HG03025 (cell line): Measurements from ENCODE around the gene SPIRE2.
"Not testable (repeated sequence)": the region's sequence is repeated elsewhere in the genome, so short reads cannot be mapped to it uniquely, and the experiment has no call there.

Experiments
- ATAC-seq: cut with Tn5 transposase; IDR thresholded peaks from one replicate; pipeline ENCODE4 v1.9.1; 2021; ENCODE audit warnings: mild to moderate bottlenecking, moderate library complexity; ENCODE audit not compliant: unreplicated experiment, low FRiP score

SPIRE2 gene

GRCh38 chr16:89808475-89808874, 19.8 kb upstream of the SPIRE2 start:
- ATAC-seq = no peak

GRCh38 chr16:89811321-89811720, 17.0 kb upstream of the SPIRE2 start:
- ATAC-seq = no peak

- peak; percentile 29 for ATAC-seq
These were observed 12.5 kb upstream of the SPIRE2 start for GRCh38 chr16:89815639-89816348.

GRCh38 chr16:89818851-89819403, 9.3 kb upstream of the SPIRE2 start:
- not testable (repeated sequence) for ATAC-seq

GRCh38 chr16:89819448-89819847, 8.8 kb upstream of the SPIRE2 start:
- ATAC-seq = not testable (repeated sequence)

- ATAC-seq = no peak
These were observed 6.7 kb upstream of the SPIRE2 start for GRCh38 chr16:89821438-89822187.

- ATAC-seq = no peak
These were observed 5.8 kb upstream of the SPIRE2 start for GRCh38 chr16:89822188-89823086.

GRCh38 chr16:89823087-89823823, 5.0 kb upstream of the SPIRE2 start:
- ATAC-seq = no peak

GRCh38 chr16:89823824-89824148, 4.5 kb upstream of the SPIRE2 start:
- not testable (repeated sequence) for ATAC-seq

GRCh38 chr16:89826531-89827382, 1.5 kb upstream of the SPIRE2 start:
- ATAC-seq = no peak

GRCh38 chr16:89827383-89828198, 684 bp upstream of the SPIRE2 start:
- no peak for ATAC-seq

GRCh38 chr16:89828870-89829629, 775 bp downstream of the SPIRE2 start:
- no peak for ATAC-seq

GRCh38 chr16:89829630-89830437, 1.6 kb downstream of the SPIRE2 start:
- ATAC-seq = no peak

GRCh38 chr16:89831810-89832328, 3.6 kb downstream of the SPIRE2 start:
- no peak for ATAC-seq

GRCh38 chr16:89833664-89834363, 5.5 kb downstream of the SPIRE2 start:
- not testable (repeated sequence) for ATAC-seq

- ATAC-seq = not testable (repeated sequence)
These were observed 6.6 kb downstream of the SPIRE2 start for GRCh38 chr16:89834813-89835363.
